H1 (cell line): ENCODE measurements around the gene HENMT1. TPM values are rescaled to one million over a fixed set of nuclear protein-coding genes. Genes with fewer than 3 reads are reported as not detected.

Experiments
- ASH2L ChIP-seq: fragments of 200-600, 300-600 bp; sonication (generic); IDR thresholded peaks from one replicate; pipeline ENCODE4 v1.7.1; 2017; ENCODE audit warnings: low read length
- BCL11A ChIP-seq, 2 experiments: IDR thresholded peaks; one replicate each; pipeline ENCODE4 v1.6.1; 2011; ENCODE audit warnings: low read depth in 2 of 2, low read length in 2 of 2, mild to moderate bottlenecking in 2 of 2
- BRCA1 ChIP-seq: IDR thresholded peaks from 2 replicates; pipeline ENCODE4 v1.6.1; 2012; ENCODE audit warnings: low read depth, low read length, improper control_type of control experiment
- CBX5 ChIP-seq: fragments of 300-800, 300-1000 bp; sonication (generic); IDR thresholded peaks from 2 replicates; pipeline ENCODE4 v1.7.1; 2016; ENCODE audit warnings: antibody characterized with exemption, low read length, low read depth
- CTBP2 ChIP-seq: IDR thresholded peaks from 2 replicates; pipeline ENCODE4 v1.7.0; 2011; ENCODE audit warnings: borderline replicate concordance, mild to moderate bottlenecking, moderate library complexity, mixed read lengths, low read length; ENCODE audit not compliant: insufficient read depth, insufficient read length
- E2F6 ChIP-seq: IDR thresholded peaks from 2 replicates; pipeline ENCODE4 v1.6.1; 2012; ENCODE audit warnings: inconsistent platforms
- JUND ChIP-seq: IDR thresholded peaks from 2 replicates; pipeline ENCODE4 v1.6.1; 2011; ENCODE audit warnings: mild to moderate bottlenecking, improper control_type of control experiment, low read length
- KDM1A ChIP-seq: fragments of 200-600, 300-600 bp; sonication (generic); IDR thresholded peaks from 2 replicates; pipeline ENCODE4 v1.7.1; 2016; ENCODE audit warnings: mild to moderate bottlenecking, low read length, borderline replicate concordance
- KDM4A ChIP-seq: IDR thresholded peaks from one replicate; pipeline ENCODE4 v1.7.1; 2012; ENCODE audit warnings: low read depth, mild to moderate bottlenecking, moderate library complexity, low read length, inconsistent platforms; ENCODE audit not compliant: severe bottlenecking
- MAX ChIP-seq: IDR thresholded peaks from 2 replicates; pipeline ENCODE4 v1.6.1; 2012; ENCODE audit warnings: inconsistent platforms
- RNF2 ChIP-seq: fragments of 200-900, 300-1000 bp; sonication (generic); IDR thresholded peaks from 2 replicates; pipeline ENCODE4 v1.7.1; 2016; ENCODE audit warnings: borderline replicate concordance, low read depth, mild to moderate bottlenecking, antibody characterized with exemption, low read length; ENCODE audit not compliant: poor library complexity, severe bottlenecking; ENCODE audit errors: missing control alignments
- SAP30 ChIP-seq: fragments of 300-600 bp; sonication (generic); IDR thresholded peaks from 2 replicates; pipeline ENCODE4 v1.7.1; 2012; ENCODE audit warnings: low read length, moderate library complexity, mild to moderate bottlenecking, inconsistent platforms; ENCODE audit not compliant: insufficient read depth, insufficient replicate concordance
- SIN3A ChIP-seq, 2 experiments: IDR thresholded peaks in 1 of 2; conservative IDR thresholded peaks in 1 of 2; 2 replicates each; pipeline ENCODE4 v1.6.1; 2011 to 2012; ENCODE audit warnings: low read length in 2 of 2, improper control_type of control experiment in 1 of 2, low read depth in 1 of 2, mild to moderate bottlenecking in 1 of 2
- SP4 ChIP-seq: IDR thresholded peaks from 2 replicates; pipeline ENCODE4 v1.6.1; 2012; ENCODE audit warnings: low read length, inconsistent platforms
- TAF1 ChIP-seq: IDR thresholded peaks from 2 replicates; pipeline ENCODE4 v1.6.1; 2011; ENCODE audit warnings: mild to moderate bottlenecking, low read depth, low read length
- TBP ChIP-seq: IDR thresholded peaks from 2 replicates; pipeline ENCODE4 v1.6.1; 2011; ENCODE audit warnings: low read depth, low read length, improper control_type of control experiment
- USF2 ChIP-seq: IDR thresholded peaks from 2 replicates; pipeline ENCODE4 v1.6.1; 2011; ENCODE audit warnings: low read length, improper control_type of control experiment
- polyA plus RNA-seq, 7 experiments: library from polyadenylated mRNA; depleted of rRNA in 3 of 7; stranded (reverse) in 5 of 7; unstranded in 2 of 7; fragments of >200 nt in 5 of 7; fragments of 200-250 nt in 2 of 7; gene quantifications; 1 replicate in 5 of 7; 2 replicates in 1 of 7; 4 replicates in 1 of 7; pipeline versions ENCODE4 v1.2.1 to v1.2.3, GENCODE V29; 2011 to 2013; ENCODE audit warnings: missing spikeins in 2 of 7, mixed read lengths in 2 of 7
- total RNA-seq: library from RNA; stranded (reverse); fragmentation: NEBNext Ultra II Directional; extraction: Animal tissue kit (Norgen Biotek cat#: 25700); gene quantifications from 2 replicates; pipeline ENCODE4 v1.2.1, GENCODE V29; 2021

The HENMT1 gene
- total and polyA plus RNA-seq, 2 of the 8 experiments (the other 6 are each of a cell fraction or from before 2014, with no cell fraction given), result 2.9 to 5.6 TPM

GRCh38 chr1:108692724-108693655 lies 32.1 kb upstream of the HENMT1 start (continued):
- TF ChIP-seq MAX, result peak; percentile 61
- TF ChIP-seq KDM1A, result no peak
- TF ChIP-seq E2F6, result no peak; the same call in 1 of the 2 replicates
- TF ChIP-seq RNF2, result no peak
- no peak for TF ChIP-seq BCL11A (IDR thresholded peaks at IDR 0.05; ENCODE audit: low read depth in 2 of 2, low read length in 2 of 2)
- no peak for TF ChIP-seq CBX5
- TF ChIP-seq SIN3A (conservative IDR thresholded peaks at IDR 0.05 in 1 of 2, IDR thresholded peaks at IDR 0.05 in 1 of 2; ENCODE audit: low read depth in 1 of 2, low read length in 2 of 2), result peak in 1 of 2 experiments; percentile 32; a peak in 2 of 4 replicates
- TF ChIP-seq SP4, result no peak
- no peak for TF ChIP-seq JUND
- peak; percentile 33; the same call in 1 of the 2 replicates for TF ChIP-seq TBP
- no peak for TF ChIP-seq USF2
- no peak for TF ChIP-seq ASH2L
- TF ChIP-seq BRCA1, result no peak
- peak; percentile 7 for TF ChIP-seq KDM4A
- 0 out of 2 replicates have a peak, but pooled peaks have one; percentile 39 for TF ChIP-seq TAF1
- TF ChIP-seq SAP30, result no peak
- no peak for TF ChIP-seq CTBP2
